Suprapubic skin (tissue), 4 donors: ENCODE measurements around the gene ITFG2. TPM values are rescaled to one million over a fixed set of nuclear protein-coding genes. Genes with fewer than 3 reads are reported as not detected.

Experiments
- DNase-seq, 2 donors: peaks; one replicate each; pipeline ENCODE4 v3.0.0-alpha.2; 2019; ENCODE audit warnings: low spot score in 2 of 2
- H3K27ac ChIP-seq: fragments of 200-600 bp; sonication (generic); one replicate; pipeline ENCODE4 v1.5.1; 2019
- H3K27me3 ChIP-seq: fragments of 200-600 bp; sonication (generic); one replicate; pipeline ENCODE4 v1.5.1; 2019
- H3K36me3 ChIP-seq: fragments of 200-600 bp; sonication (generic); one replicate; pipeline ENCODE4 v1.5.1; 2019
- H3K4me1 ChIP-seq: fragments of 200-600 bp; sonication (generic); one replicate; pipeline ENCODE4 v1.5.1; 2019
- H3K4me3 ChIP-seq: fragments of 200-600 bp; sonication (generic); one replicate; pipeline ENCODE4 v1.5.1; 2019; ENCODE audit warnings: mild to moderate bottlenecking
- H3K9me3 ChIP-seq: fragments of 200-600 bp; sonication (generic); one replicate; pipeline ENCODE4 v1.5.1; 2019
- CTCF ChIP-seq, 2 donors: fragments of 200-600 bp in 1 of 2; fragments of 450-650 bp in 1 of 2; sonication (generic) in 1 of 2; IDR thresholded peaks; one replicate each; pipeline ENCODE4 v1.5.1; 2016 to 2019; ENCODE audit warnings: antibody characterized with exemption in 2 of 2, mild to moderate bottlenecking in 1 of 2, moderate library complexity in 1 of 2
- EP300 ChIP-seq: sonication (generic); formaldehyde crosslinking; IDR thresholded peaks from one replicate; pipeline ENCODE4 v1.6.1; 2017; ENCODE audit warnings: antibody characterized with exemption
- POLR2A ChIP-seq, 2 donors: fragments of 450-650 bp; IDR thresholded peaks; one replicate each; pipeline ENCODE4 v1.6.1; 2017; ENCODE audit warnings: antibody characterized with exemption in 2 of 2, mild to moderate bottlenecking in 2 of 2, moderate library complexity in 2 of 2
- POLR2AphosphoS5 ChIP-seq, 3 donors: sonication (generic); formaldehyde crosslinking; IDR thresholded peaks; one replicate each; pipeline ENCODE4 v1.6.1; 2017; ENCODE audit warnings: antibody characterized with exemption in 3 of 3
- WGBS: methylation state at CpG from one replicate; pipeline ENCODE4 v1.1.5; 2018; 5-methylcytosine and 5-hydroxymethylcytosine counted together
- total RNA-seq, 4 donors: library from RNA; depleted of rRNA; stranded (reverse); fragments of >200 nt; gene quantifications; one replicate each; pipeline ENCODE4 v1.1.0, GENCODE V29; 2016

Gene ITFG2
- total RNA-seq, 4 donors from 2014 or later: 22.4 to 93.3 (median 35.8) TPM

GRCh38 chr12:2856051-2856450 lies 43.6 kb downstream of the ITFG2 start:
- Histone ChIP-seq H3K27me3 (no peaks in the 10 kb centered on the region), H3K27ac (no peak overlapping the region), H3K36me3 (peaks cover 27% of the 10 kb centered on the region), H3K4me3 (no peak overlapping the region), H3K9me3 (no peaks in the 10 kb centered on the region), H3K4me1 (no peaks in the 10 kb centered on the region)
- no peak for DNase-seq
- no peak for TF ChIP-seq CTCF (IDR thresholded peaks at IDR 0.05)
- no peak for TF ChIP-seq POLR2AphosphoS5 (IDR thresholded peaks at IDR 0.05)
- TF ChIP-seq EP300: no peak
- 88% methylated on average over 3 of the region's 3 CpGs for WGBS

DNA sequence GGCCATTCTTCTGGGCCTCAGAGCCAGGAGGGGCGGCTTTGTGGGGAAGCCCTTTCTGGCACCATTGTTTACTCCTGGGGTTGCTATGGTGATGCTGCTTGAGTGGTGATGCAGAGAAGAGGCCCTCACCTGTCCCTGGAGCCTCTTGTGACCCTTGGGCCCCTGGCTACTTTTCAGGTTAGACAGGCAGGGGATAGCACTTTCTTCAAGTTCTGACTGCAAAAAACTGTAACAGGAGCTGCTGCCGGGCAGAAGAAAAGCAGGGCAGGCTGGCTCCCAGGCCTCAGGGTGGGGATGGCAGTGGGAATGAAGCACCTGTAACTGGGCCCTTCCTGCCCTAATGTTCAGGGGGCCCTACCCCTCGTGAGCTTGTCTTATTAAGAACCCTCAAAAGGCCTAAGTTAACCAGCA lies 44.6 kb downstream of the ITFG2 start, which contains the start of gene TEX52:
TEX52 (minus strand) TSS at position 19 of the 411 bp plus-strand sequence; CDS start at position 6, 13 bp downstream.
- WGBS: 100% methylated on average over 3 of the region's 3 CpGs
- no peaks in the 10 kb centered on the region for H3K9me3 ChIP-seq
- peaks cover 27% of the 10 kb centered on the region for H3K36me3 ChIP-seq
- H3K4me3 ChIP-seq: no peak within 1 kb of the TSS
- no peak for DNase-seq
- H3K27ac ChIP-seq: no peak within 1 kb of the TSS
- H3K4me1 ChIP-seq: no peaks in the 10 kb centered on the region
- H3K27me3 ChIP-seq: no peaks in the 10 kb centered on the region
- TF ChIP-seq POLR2AphosphoS5 (IDR thresholded peaks at IDR 0.05) (no peak), POLR2A (IDR thresholded peaks at IDR 0.05) (no peak), CTCF (IDR thresholded peaks at IDR 0.05) (no peak), EP300 (no peak)

- 92% methylated on average over 7 of the region's 7 CpGs for WGBS
These were observed 45.1 kb downstream of the ITFG2 start for GRCh38 chr12:2857576-2857975.

GRCh38 chr12:2858334-2858733 lies 45.9 kb downstream of the ITFG2 start:
- H3K36me3 ChIP-seq: peaks cover 27% of the 10 kb centered on the region
- no peaks in the 10 kb centered on the region for H3K4me1 ChIP-seq
- no peak overlapping the region for H3K27ac ChIP-seq
- DNase-seq: no peak
- TF ChIP-seq POLR2A (IDR thresholded peaks at IDR 0.05) (no peak), CTCF (IDR thresholded peaks at IDR 0.05) (no peak)
- no peak overlapping the region for H3K4me3 ChIP-seq
- H3K9me3 ChIP-seq: no peaks in the 10 kb centered on the region
- no CpG with 5 or more reads among the region's 2 CpGs for WGBS
- no peaks in the 10 kb centered on the region for H3K27me3 ChIP-seq

More at GRCh38 chr12:2857576-2857975, 45.1 kb downstream of the ITFG2 start:
- H3K4me3 ChIP-seq: no peak overlapping the region
- TF ChIP-seq POLR2A (IDR thresholded peaks at IDR 0.05) (no peak), CTCF (IDR thresholded peaks at IDR 0.05) (no peak), POLR2AphosphoS5 (IDR thresholded peaks at IDR 0.05) (no peak), EP300 (no peak)
- H3K36me3 ChIP-seq: peaks cover 27% of the 10 kb centered on the region
- H3K27ac ChIP-seq: no peak overlapping the region
- H3K4me1 ChIP-seq: no peaks in the 10 kb centered on the region
- no peak for DNase-seq
- no peaks in the 10 kb centered on the region for H3K9me3 ChIP-seq
- no peaks in the 10 kb centered on the region for H3K27me3 ChIP-seq

GRCh38 chr12:2858944-2859421 lies 46.5 kb downstream of the ITFG2 start:
- Histone ChIP-seq H3K36me3 (peaks cover 27% of the 10 kb centered on the region), H3K4me3 (no peak overlapping the region), H3K27me3 (no peaks in the 10 kb centered on the region), H3K27ac (no peak overlapping the region), H3K9me3 (no peaks in the 10 kb centered on the region), H3K4me1 (no peaks in the 10 kb centered on the region)
- TF ChIP-seq POLR2AphosphoS5 (IDR thresholded peaks at IDR 0.05) (no peak), POLR2A (IDR thresholded peaks at IDR 0.05) (no peak), EP300 (no peak), CTCF (IDR thresholded peaks at IDR 0.05) (no peak)
- 86% methylated on average over 7 of the region's 12 CpGs for WGBS
- no peak for DNase-seq
